SK-N-SH (cell line): Measurements from ENCODE around the gene APOL4. TPM values are rescaled to one million over a fixed set of nuclear protein-coding genes. Genes with fewer than 3 reads are reported as not detected.

ENCODE experiments used
- CTCF ChIA-PET: fragments of 300-600, 350-600 bp; formaldehyde crosslinking; extraction: SDS; loops from one replicate; lab custom pipeline; 2021; lab: Yijun Ruan, JAX
- POLR2A ChIA-PET: fragments of 350-600 bp; sonication (Branson Sonifier 250); formaldehyde crosslinking; extraction: SDS; loops from one replicate; lab custom pipeline; 2020; ENCODE audit warnings: antibody characterized with exemption, inconsistent platforms; lab: Yijun Ruan, JAX
- DNase-seq: peaks from one replicate; pipeline ENCODE4 v3.0.0; 2012
- H2AFZ ChIP-seq: fragments of 200-600 bp; sonication (generic); 2 replicates; pipeline ENCODE4 v1.8.1; 2016; ENCODE audit warnings: antibody characterized with exemption, mild to moderate bottlenecking, low read depth
- H3F3A ChIP-seq: fragments of 200-600 bp; sonication (generic); replicated peaks from 2 replicates; pipeline ENCODE3; 2016; ENCODE audit warnings: antibody characterized with exemption, mild to moderate bottlenecking; ENCODE audit not compliant: insufficient read depth
- H3K27ac ChIP-seq, 2 experiments: fragments of 200-500 bp in 1 of 2; fragments of 200-600 bp in 1 of 2; sonication (Bioruptor generic) in 1 of 2; sonication (generic), shearing (Covaris generic) in 1 of 2; 2 replicates each; pipeline versions ENCODE4 v1.5.1 to v1.6.1; 2014 to 2016; ENCODE audit warnings: low read depth in 2 of 2, inconsistent platforms in 1 of 2, low read length in 1 of 2, mild to moderate bottlenecking in 1 of 2, mixed read lengths in 1 of 2
- H3K27me3 ChIP-seq: fragments of 200-600 bp; sonication (generic), shearing (Covaris generic); 2 replicates; pipeline ENCODE4 v1.6.1; 2016; ENCODE audit warnings: mixed run types; ENCODE audit not compliant: insufficient read depth
- H3K36me3 ChIP-seq, 2 experiments: fragments of 200-500 bp in 1 of 2; fragments of 200-600 bp in 1 of 2; sonication (Bioruptor generic) in 1 of 2; sonication (generic) in 1 of 2; replicated peaks in 1 of 2; 2 replicates each; pipeline versions ENCODE3 to v1.5.1; 2014 to 2016; ENCODE audit warnings: low read length in 1 of 2, mild to moderate bottlenecking in 1 of 2; ENCODE audit not compliant: insufficient read depth in 2 of 2, control insufficient read depth in 1 of 2
- H3K4me1 ChIP-seq, 2 experiments: fragments of 200-500 bp in 1 of 2; fragments of 200-600 bp in 1 of 2; sonication (Bioruptor generic) in 1 of 2; sonication (generic), shearing (Covaris generic) in 1 of 2; 2 replicates each; pipeline versions ENCODE4 v1.5.1 to v1.6.1; 2014 to 2016; ENCODE audit warnings: low read depth in 1 of 2, low read length in 1 of 2, mixed run types in 1 of 2; ENCODE audit not compliant: insufficient read depth in 2 of 2, control insufficient read depth in 1 of 2
- H3K4me2 ChIP-seq: fragments of 200-600 bp; sonication (generic), shearing (Covaris generic); 2 replicates; pipeline ENCODE4 v1.6.1; 2017; ENCODE audit warnings: mixed run types
- H3K4me3 ChIP-seq, 2 experiments: fragments of 200-500 bp in 1 of 2; fragments of 200-600 bp in 1 of 2; sonication (Bioruptor generic) in 1 of 2; sonication (generic), shearing (Covaris generic) in 1 of 2; 2 replicates each; pipeline versions ENCODE4 v1.5.1 to v1.8.1; 2014 to 2016; ENCODE audit warnings: low read depth in 2 of 2, inconsistent platforms in 1 of 2, low read length in 1 of 2, mild to moderate bottlenecking in 1 of 2, mixed read lengths in 1 of 2, moderate library complexity in 1 of 2
- H3K79me2 ChIP-seq: fragments of 200-600 bp; sonication (generic); 2 replicates; pipeline ENCODE4 v1.8.1; 2017; ENCODE audit warnings: mild to moderate bottlenecking; ENCODE audit not compliant: insufficient read depth
- H3K9ac ChIP-seq: fragments of 200-600 bp; sonication (generic); 2 replicates; pipeline ENCODE4 v1.6.1; 2017; ENCODE audit warnings: mixed run types
- H3K9me2 ChIP-seq: fragments of 200-600 bp; sonication (generic); 2 replicates; pipeline ENCODE4 v1.6.1; 2017; ENCODE audit warnings: mixed run types
- H3K9me3 ChIP-seq: fragments of 200-600 bp; sonication (generic); 2 replicates; pipeline ENCODE4 v1.6.1; 2017; ENCODE audit warnings: mixed run types, mild to moderate bottlenecking, moderate library complexity
- H4K20me1 ChIP-seq: fragments of 200-600 bp; sonication (generic); 2 replicates; pipeline ENCODE4 v1.6.1; 2017; ENCODE audit warnings: mild to moderate bottlenecking, mixed run types; ENCODE audit not compliant: insufficient read depth
- ELF1 ChIP-seq: IDR thresholded peaks from 2 replicates; pipeline ENCODE4 v1.4.0; 2012
- MAX ChIP-seq: IDR thresholded peaks from 2 replicates; pipeline ENCODE4 v1.4.0; 2012; ENCODE audit warnings: low read depth
- MEF2A ChIP-seq: IDR thresholded peaks from 2 replicates; pipeline ENCODE4 v1.4.0; 2012; ENCODE audit warnings: low read depth, borderline replicate concordance
- MXI1 ChIP-seq: IDR thresholded peaks from 2 replicates; pipeline ENCODE4 v1.6.1; 2012; ENCODE audit warnings: mild to moderate bottlenecking, low read depth, low read length, improper control_type of control experiment
- NRF1 ChIP-seq: IDR thresholded peaks from 2 replicates; pipeline ENCODE4 v1.6.1; 2012; ENCODE audit warnings: low read depth, mild to moderate bottlenecking, low read length
- POLR2AphosphoS5 ChIP-seq: IDR thresholded peaks from 2 replicates; pipeline ENCODE4 v1.6.1; 2012; ENCODE audit warnings: low read depth, low read length
- RCOR1 ChIP-seq: fragments of 150-350 bp; IDR thresholded peaks from 2 replicates; pipeline ENCODE4 v1.6.1; 2017; ENCODE audit warnings: antibody characterized with exemption, low read length
- REST ChIP-seq: IDR thresholded peaks from 2 replicates; pipeline ENCODE4 v1.6.1; 2012; ENCODE audit warnings: mild to moderate bottlenecking, low read depth, low read length, moderate library complexity
- RFX5 ChIP-seq: IDR thresholded peaks from 2 replicates; pipeline ENCODE4 v1.6.1; 2012; ENCODE audit warnings: mild to moderate bottlenecking, improper control_type of control experiment, low read length
- RXRA ChIP-seq: IDR thresholded peaks from 2 replicates; pipeline ENCODE4 v1.4.0; 2012; ENCODE audit warnings: low read depth, mild to moderate bottlenecking, borderline replicate concordance
- SIN3A ChIP-seq: IDR thresholded peaks from 2 replicates; pipeline ENCODE4 v1.6.1; 2012; ENCODE audit warnings: low read depth, mild to moderate bottlenecking, low read length, moderate library complexity, borderline replicate concordance
- SMC3 ChIP-seq: IDR thresholded peaks from 2 replicates; pipeline ENCODE4 v1.6.1; 2012; ENCODE audit warnings: low read depth, low read length, improper control_type of control experiment
- TAF1 ChIP-seq: IDR thresholded peaks from 2 replicates; pipeline ENCODE4 v1.6.1; 2012; ENCODE audit warnings: low read depth, mild to moderate bottlenecking, low read length, moderate library complexity, borderline replicate concordance
- USF2 ChIP-seq: fragments of 150-350 bp; IDR thresholded peaks from 2 replicates; pipeline ENCODE4 v1.6.1; 2017; ENCODE audit warnings: antibody characterized with exemption, low read length, low read depth, borderline replicate concordance
- YY1 ChIP-seq: IDR thresholded peaks from 2 replicates; pipeline ENCODE4 v1.4.0; 2012; ENCODE audit warnings: low read depth, mild to moderate bottlenecking
- WGBS: methylation state at CpG from one replicate; pipeline ENCODE4 v1.1.6; 2017; ENCODE audit warnings: low lambda C conversion rate; 5-methylcytosine and 5-hydroxymethylcytosine counted together
- polyA plus RNA-seq, 3 experiments: library from polyadenylated mRNA; depleted of rRNA; stranded (reverse); fragments of >200 nt; gene quantifications; 2 replicates each; pipeline ENCODE4 v1.2.3, GENCODE V29; 2012
- TF ChIP-seq, protein P1 (sequence below): fragments of 200-600 bp; sonication (generic); IDR thresholded peaks from 2 replicates; pipeline ENCODE4 v1.6.1; 2017; ENCODE audit warnings: antibody characterized with exemption, mild to moderate bottlenecking, moderate library complexity
- TF ChIP-seq, protein P2 (sequence below): fragments of 150-350 bp; IDR thresholded peaks from 2 replicates; pipeline ENCODE4 v1.6.1; 2016; ENCODE audit warnings: mild to moderate bottlenecking, low read depth, low read length

Gene APOL4
- polyA plus RNA-seq, 1 of the 3 experiments (the other 2 are of a cell fraction): 0.08 TPM

- Histone ChIP-seq H3K4me2 (no peak overlapping the region), H3K27ac (no peak overlapping the region), H3K4me1 (peaks cover 0 to 8% of the 10 kb centered on the region in 2 experiments; a peak in 1 of 4 replicates), H3K4me3 (no peak overlapping the region), H3K36me3 (no peaks in the 10 kb centered on the region), H3K9me3 (no peaks in the 10 kb centered on the region), H3F3A (peaks cover 3% of the 10 kb centered on the region), H3K9ac (no peak overlapping the region), H3K79me2 (no peaks in the 10 kb centered on the region), H3K9me2 (no peaks in the 10 kb centered on the region), H2AFZ (no peak overlapping the region), H3K27me3 (no peaks in the 10 kb centered on the region), H4K20me1 (no peaks in the 10 kb centered on the region)
- DNase-seq: no peak
- CTCF ChIA-PET: interaction anchor here (2.1 kb wide), 1 partner anchor 128 kb away, joined by 5 read pairs; no protein-coding TSS in a partner anchor
- 46% methylated on average over 4 of the region's 4 CpGs for WGBS
- POLR2A ChIA-PET: no interaction called here
- TF ChIP-seq, protein P1, sequence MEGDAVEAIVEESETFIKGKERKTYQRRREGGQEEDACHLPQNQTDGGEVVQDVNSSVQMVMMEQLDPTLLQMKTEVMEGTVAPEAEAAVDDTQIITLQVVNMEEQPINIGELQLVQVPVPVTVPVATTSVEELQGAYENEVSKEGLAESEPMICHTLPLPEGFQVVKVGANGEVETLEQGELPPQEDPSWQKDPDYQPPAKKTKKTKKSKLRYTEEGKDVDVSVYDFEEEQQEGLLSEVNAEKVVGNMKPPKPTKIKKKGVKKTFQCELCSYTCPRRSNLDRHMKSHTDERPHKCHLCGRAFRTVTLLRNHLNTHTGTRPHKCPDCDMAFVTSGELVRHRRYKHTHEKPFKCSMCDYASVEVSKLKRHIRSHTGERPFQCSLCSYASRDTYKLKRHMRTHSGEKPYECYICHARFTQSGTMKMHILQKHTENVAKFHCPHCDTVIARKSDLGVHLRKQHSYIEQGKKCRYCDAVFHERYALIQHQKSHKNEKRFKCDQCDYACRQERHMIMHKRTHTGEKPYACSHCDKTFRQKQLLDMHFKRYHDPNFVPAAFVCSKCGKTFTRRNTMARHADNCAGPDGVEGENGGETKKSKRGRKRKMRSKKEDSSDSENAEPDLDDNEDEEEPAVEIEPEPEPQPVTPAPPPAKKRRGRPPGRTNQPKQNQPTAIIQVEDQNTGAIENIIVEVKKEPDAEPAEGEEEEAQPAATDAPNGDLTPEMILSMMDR: no peak
- TF ChIP-seq SMC3 (no peak), SIN3A (no peak), NRF1 (no peak), ELF1 (no peak), POLR2AphosphoS5 (no peak), YY1 (no peak), REST (no peak), MEF2A (no peak), TAF1 (no peak), RFX5 (no peak), USF2 (no peak), MXI1 (no peak), MAX (no peak), RCOR1 (no peak), RXRA (no peak)
- TF ChIP-seq, protein P2, sequence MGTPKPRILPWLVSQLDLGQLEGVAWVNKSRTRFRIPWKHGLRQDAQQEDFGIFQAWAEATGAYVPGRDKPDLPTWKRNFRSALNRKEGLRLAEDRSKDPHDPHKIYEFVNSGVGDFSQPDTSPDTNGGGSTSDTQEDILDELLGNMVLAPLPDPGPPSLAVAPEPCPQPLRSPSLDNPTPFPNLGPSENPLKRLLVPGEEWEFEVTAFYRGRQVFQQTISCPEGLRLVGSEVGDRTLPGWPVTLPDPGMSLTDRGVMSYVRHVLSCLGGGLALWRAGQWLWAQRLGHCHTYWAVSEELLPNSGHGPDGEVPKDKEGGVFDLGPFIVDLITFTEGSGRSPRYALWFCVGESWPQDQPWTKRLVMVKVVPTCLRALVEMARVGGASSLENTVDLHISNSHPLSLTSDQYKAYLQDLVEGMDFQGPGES: no peak
Observed at GRCh38 chr22:36149441-36149840, 52.2 kb downstream of the APOL4 start.
